Breast epithelium (tissue), 3 donors: ENCODE results near the gene DLX2.

Experiments
- CTCF ChIP-seq, 3 donors: fragments of 450-650 bp; IDR thresholded peaks; one replicate each; pipeline ENCODE4 v1.5.1; 2016 to 2017; ENCODE audit warnings: antibody characterized with exemption in 3 of 3, mild to moderate bottlenecking in 3 of 3, moderate library complexity in 3 of 3
- POLR2A ChIP-seq: fragments of 450-650 bp; IDR thresholded peaks from one replicate; pipeline ENCODE4 v1.6.1; 2016; ENCODE audit warnings: antibody characterized with exemption, mild to moderate bottlenecking, moderate library complexity
- POLR2AphosphoS5 ChIP-seq, 3 donors: sonication (generic); formaldehyde crosslinking; IDR thresholded peaks; one replicate each; pipeline ENCODE4 v1.6.1; 2017; ENCODE audit warnings: antibody characterized with exemption in 3 of 3

GRCh38 chr2:172087207-172087779, 15.4 kb downstream of the DLX2 start:
- no peak for TF ChIP-seq CTCF (IDR thresholded peaks at IDR 0.05)
- no peak for TF ChIP-seq POLR2A
- no peak for TF ChIP-seq POLR2AphosphoS5 (IDR thresholded peaks at IDR 0.05)
